ENCODE data around the gene CD82.

Gene CD82

DNA sequence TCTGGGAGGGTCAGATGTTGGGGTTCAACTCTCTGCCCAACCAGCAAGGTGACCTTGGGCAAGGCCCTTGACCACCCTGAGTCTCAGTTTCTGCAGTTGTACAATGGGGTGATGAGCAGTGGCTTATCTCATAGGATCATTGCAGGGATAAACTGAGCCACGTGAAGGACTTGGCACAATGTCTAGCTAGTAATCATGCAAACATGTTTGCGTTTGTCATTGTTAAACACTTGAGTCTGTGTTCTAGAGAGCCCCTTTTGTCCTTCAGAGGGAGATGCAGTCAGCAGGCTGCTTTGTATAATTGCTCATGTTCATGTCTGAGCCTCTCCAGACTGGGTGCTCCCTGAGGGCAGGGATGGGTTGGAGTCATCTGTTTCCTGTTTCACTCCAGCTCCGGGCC, 15.8 kb downstream of the CD82 start:
- no peak overlapping the region for H3K4me3 ChIP-seq (ENCODE audit: control insufficient read depth, low read depth, low read length)
- TF ChIP-seq, protein P1, sequence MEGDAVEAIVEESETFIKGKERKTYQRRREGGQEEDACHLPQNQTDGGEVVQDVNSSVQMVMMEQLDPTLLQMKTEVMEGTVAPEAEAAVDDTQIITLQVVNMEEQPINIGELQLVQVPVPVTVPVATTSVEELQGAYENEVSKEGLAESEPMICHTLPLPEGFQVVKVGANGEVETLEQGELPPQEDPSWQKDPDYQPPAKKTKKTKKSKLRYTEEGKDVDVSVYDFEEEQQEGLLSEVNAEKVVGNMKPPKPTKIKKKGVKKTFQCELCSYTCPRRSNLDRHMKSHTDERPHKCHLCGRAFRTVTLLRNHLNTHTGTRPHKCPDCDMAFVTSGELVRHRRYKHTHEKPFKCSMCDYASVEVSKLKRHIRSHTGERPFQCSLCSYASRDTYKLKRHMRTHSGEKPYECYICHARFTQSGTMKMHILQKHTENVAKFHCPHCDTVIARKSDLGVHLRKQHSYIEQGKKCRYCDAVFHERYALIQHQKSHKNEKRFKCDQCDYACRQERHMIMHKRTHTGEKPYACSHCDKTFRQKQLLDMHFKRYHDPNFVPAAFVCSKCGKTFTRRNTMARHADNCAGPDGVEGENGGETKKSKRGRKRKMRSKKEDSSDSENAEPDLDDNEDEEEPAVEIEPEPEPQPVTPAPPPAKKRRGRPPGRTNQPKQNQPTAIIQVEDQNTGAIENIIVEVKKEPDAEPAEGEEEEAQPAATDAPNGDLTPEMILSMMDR (conservative IDR thresholded peaks at IDR 0.05; ENCODE audit: control insufficient read depth, insufficient read depth, low read depth, low read length), result no peak
- DNase-seq (ENCODE audit: low read depth), result no peak

DNA sequence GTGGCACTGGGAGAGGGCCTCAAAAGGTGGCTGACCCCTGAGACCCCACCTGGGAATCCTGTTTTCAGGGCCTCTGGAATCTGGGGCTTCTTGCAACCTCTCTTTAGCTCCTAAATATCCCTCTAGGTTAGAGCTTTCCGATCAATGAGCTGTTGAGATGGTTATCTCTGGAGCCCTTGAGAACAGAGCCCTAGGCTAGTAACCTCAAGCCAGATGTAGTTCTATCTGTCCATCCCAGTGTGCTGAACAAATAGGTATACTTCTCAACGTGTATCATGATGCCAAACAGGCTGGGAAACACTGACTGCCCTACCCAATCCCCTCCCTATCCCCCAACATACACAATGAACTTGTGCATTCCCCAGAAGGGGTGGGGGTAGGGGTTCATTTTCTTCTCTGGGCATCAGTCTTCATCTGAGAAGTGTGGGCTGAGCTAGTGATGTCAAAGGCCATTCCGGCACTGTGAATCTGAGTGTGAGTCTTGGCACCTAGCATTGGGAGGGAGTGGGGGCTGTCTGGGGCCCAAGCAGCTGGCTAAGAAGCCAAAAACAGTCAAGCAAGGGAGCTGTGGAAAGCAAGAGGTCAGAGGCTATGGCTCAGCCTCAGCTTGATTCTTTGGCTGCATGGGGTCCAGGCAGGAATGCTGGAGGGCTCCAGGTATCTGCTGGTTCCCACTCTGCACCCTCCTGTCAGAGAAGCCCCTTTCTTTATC, 17.3 kb downstream of the CD82 start:
- TF ChIP-seq, protein P1 (conservative IDR thresholded peaks at IDR 0.05; ENCODE audit: control insufficient read depth, insufficient read depth, low read depth, low read length), result no peak
- no peak for DNase-seq (ENCODE audit: low read depth)
- no peak overlapping the region for H3K4me3 ChIP-seq (ENCODE audit: control insufficient read depth, low read depth, low read length)

DNA sequence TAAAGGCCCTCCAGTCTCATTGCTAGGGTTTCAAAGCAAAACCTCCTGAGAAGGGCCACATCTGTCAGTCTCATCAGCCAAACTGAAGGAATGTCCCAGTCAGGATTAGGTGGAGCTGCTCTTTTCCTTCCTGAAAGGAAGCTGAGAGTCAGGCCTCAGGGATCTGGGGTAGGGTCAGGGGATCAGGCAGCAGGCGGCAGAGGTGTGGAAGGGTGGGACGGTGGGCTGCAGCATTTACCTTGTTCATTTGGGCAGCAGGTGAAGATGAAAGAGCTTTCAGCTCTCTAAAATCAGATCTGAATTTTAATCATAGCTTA, 17.8 kb downstream of the CD82 start:
- TF ChIP-seq, protein P1 (conservative IDR thresholded peaks at IDR 0.05; ENCODE audit: control insufficient read depth, insufficient read depth, low read depth, low read length), result no peak
- no peak overlapping the region for H3K4me3 ChIP-seq (ENCODE audit: control insufficient read depth, low read depth, low read length)
- no peak for DNase-seq (ENCODE audit: low read depth)

DNA sequence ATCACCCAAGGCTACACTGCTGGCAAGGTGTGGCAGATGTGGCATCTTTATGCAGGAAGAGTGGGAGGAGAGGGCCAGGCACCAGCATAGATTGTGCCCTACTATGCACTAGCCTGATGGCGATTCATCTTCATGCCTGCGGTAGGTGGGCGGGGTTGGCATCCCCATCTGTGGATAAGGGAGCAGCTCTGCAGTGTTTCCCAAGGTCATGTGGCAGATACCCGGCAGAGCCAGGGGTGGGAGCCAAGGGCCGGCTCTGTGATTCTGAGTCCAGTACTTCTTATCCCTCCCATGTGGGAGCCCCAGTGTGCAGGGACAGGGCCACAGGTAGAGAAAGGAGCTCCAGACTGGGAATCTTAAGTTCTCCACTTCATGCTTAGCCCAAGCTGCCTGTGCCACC, 20.0 kb downstream of the CD82 start:
- no peak overlapping the region for H3K4me3 ChIP-seq (ENCODE audit: control insufficient read depth, low read depth, low read length)
- TF ChIP-seq, protein P1 (conservative IDR thresholded peaks at IDR 0.05; ENCODE audit: control insufficient read depth, insufficient read depth, low read depth, low read length), result no peak
- no peak for DNase-seq (ENCODE audit: low read depth)

DNA sequence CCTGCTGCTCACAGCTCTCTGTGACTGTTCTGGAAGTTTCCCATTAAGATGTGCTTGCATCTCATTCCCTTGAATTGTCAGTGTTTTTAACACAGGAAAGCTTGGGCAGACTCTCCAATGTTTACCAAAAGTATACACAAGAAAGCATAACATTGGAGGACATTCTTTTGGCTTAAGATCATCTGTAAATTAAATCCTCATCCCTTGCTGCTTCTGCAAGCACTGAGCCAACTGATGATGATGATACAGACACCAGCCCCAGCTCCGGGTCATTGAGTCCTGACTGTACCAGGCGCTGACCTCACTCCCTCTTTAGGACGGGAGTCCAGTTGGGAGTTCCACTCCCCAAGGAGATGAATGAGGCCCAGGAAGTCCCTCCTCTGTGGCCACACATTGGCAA, 23.8 kb downstream of the CD82 start:
- peak; percentile 79 for DNase-seq (ENCODE audit: low read depth)
- TF ChIP-seq, protein P1 (conservative IDR thresholded peaks at IDR 0.05; ENCODE audit: control insufficient read depth, insufficient read depth, low read depth, low read length), result no peak
- H3K4me3 ChIP-seq (ENCODE audit: control insufficient read depth, low read depth, low read length), result no peak overlapping the region

DNA sequence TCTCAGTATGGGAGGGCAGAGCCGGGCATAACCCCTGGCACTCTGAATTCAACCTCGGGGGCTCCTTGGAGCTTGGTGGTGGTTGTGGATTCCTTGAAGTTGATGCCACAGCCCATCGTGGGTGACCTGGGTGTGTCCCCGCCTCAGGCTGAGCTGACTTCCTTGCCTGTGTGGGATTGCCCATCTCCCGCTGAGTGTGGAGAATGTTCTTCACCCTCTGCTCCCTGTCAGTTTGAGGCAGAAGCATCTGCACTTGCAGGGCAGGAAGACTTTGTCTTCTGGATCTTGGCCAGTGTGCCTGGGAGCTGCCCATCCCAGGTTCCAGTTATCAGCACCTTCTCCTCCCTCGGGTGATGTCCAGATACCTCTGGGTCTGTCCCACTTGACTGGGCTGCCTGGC, 25.3 kb downstream of the CD82 start:
- TF ChIP-seq, protein P1 (conservative IDR thresholded peaks at IDR 0.05; ENCODE audit: control insufficient read depth, insufficient read depth, low read depth, low read length), result no peak
- no peak overlapping the region for H3K4me3 ChIP-seq (ENCODE audit: control insufficient read depth, low read depth, low read length)
- no peak for DNase-seq (ENCODE audit: low read depth)

DNA sequence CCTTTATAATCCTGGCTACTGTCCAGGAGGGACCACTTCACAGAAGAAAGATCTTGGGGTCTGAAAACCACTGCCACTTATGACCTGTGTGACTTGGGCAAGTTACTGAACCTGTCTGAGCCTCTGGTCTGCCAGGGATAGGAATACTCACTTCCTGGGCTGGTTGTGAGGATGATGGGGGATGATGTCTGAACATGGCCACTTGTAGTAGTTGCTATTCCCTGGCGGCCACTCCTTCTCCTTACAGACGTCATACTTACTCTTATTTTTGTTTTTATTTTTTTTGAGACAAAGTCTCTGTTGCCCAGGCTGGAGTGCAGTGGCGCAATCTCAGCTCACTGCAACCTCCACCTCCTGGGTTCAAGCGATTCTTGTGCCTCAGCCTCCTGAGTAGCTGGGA, 26.1 kb downstream of the CD82 start:
- TF ChIP-seq, protein P1 (conservative IDR thresholded peaks at IDR 0.05; ENCODE audit: control insufficient read depth, insufficient read depth, low read depth, low read length), result no peak
- DNase-seq (ENCODE audit: low read depth), result peak; percentile 36
- no peak overlapping the region for H3K4me3 ChIP-seq (ENCODE audit: control insufficient read depth, low read depth, low read length)

Data from fibroblast of mammary gland (primary cell).